ENCODE measurements around the gene SPATA25.

Gene SPATA25

DNA sequence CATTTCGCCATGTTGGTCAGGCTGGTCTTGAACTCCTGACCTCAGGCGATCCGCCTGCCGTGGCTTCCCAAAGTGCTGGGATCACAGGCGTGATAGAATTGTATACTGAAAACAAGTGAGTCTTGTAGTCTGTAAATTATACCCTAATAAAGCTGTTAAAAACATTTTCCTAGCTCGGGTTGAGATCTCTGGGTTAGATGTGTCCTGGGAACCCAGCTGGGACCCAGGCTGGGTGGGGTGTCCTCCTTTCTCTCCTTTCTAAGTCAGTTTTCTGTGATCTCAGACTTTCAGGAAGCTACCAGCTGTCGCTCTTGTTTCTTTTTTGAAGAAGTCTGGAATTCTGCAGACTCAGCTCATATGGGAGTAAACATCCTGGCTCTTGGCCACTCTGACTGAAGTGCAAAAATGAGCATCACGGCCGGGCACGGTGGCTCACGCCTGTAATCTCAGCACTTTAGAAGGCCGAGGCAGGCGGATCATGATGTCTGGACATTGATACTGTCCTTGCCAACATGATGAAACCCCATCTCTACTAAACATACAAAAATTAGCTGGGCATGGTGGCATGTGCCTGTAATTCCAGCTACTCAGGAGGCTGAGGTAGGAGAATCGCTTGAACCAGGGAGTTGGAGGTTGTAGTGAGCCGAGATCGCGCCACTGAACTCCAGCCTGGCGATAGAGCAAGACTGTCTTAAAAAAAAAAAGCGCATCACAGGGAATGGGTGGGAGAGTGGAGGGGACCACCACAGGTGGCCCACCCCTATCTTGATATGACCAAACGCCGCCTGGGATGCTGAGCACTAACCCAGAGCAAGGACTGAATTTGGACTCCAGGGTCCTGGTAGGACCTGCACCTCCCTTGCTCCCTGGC is 37.2 kb upstream of the SPATA25 start:
- peaks cover 0 to 9% of the 10 kb centered on the region in 2 donors for H3K27me3 ChIP-seq
- peak overlapping the region; percentile 23 to 57 for H3K27ac ChIP-seq
- DNase-seq: peak in 1 of 2 donors; percentile 62
- H3K4me3 ChIP-seq: no peak overlapping the region
- TF ChIP-seq, protein P1, sequence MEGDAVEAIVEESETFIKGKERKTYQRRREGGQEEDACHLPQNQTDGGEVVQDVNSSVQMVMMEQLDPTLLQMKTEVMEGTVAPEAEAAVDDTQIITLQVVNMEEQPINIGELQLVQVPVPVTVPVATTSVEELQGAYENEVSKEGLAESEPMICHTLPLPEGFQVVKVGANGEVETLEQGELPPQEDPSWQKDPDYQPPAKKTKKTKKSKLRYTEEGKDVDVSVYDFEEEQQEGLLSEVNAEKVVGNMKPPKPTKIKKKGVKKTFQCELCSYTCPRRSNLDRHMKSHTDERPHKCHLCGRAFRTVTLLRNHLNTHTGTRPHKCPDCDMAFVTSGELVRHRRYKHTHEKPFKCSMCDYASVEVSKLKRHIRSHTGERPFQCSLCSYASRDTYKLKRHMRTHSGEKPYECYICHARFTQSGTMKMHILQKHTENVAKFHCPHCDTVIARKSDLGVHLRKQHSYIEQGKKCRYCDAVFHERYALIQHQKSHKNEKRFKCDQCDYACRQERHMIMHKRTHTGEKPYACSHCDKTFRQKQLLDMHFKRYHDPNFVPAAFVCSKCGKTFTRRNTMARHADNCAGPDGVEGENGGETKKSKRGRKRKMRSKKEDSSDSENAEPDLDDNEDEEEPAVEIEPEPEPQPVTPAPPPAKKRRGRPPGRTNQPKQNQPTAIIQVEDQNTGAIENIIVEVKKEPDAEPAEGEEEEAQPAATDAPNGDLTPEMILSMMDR (IDR thresholded peaks at IDR 0.05): no peak
- intact Hi-C loops (cut with DNase I; ENCODE audit: low total_unique reads): no loop called here
- H3K4me1 ChIP-seq: peaks cover 0 to 25% (median 12%) of the 10 kb centered on the region in 4 donors
- no peaks in the 10 kb centered on the region for H3K9me3 ChIP-seq
- H3K36me3 ChIP-seq: no peaks in the 10 kb centered on the region

DNA sequence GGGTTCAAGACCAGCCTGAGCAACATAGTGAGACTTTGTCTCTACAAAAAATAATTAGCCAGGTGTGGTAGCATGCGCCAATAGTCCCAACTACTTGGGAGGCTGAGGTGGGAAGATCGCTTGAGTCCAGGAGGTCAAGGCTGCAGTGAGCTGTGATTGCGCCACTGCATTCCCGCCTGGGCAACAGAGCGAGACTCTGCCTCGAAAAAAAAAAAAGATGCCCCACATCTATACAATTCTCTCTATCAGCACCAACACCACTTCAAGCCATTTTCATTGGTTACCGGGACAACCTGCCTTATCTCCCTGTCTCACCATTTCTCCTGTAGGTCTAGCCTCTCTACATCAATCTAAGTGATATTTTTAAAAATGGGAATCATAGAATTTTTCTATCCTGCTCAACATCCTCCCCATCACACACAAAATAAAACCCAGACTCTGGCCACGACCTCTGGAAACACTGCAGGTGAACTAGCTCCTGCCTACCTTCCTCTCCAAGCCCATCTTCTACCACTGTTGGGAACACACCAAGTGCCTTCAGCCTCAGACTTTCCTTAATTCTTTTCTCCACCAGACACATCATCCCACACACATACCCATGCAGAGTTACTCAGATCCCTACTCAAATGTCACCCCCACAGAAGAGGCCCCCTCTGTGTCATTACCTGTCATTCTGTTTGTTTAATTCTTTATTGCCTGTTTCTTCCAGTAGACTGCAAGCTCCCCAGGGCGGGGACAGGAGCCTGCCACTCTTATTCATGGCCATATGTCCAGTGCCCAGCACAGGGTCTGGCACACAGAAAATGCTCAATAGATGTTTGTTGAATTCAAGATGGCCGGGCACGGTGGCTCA is 34.1 kb upstream of the SPATA25 start:
- intact Hi-C loops (cut with DNase I; ENCODE audit: low total_unique reads): no loop called here
- H3K9me3 ChIP-seq: no peaks in the 10 kb centered on the region
- no peak overlapping the region for H3K27ac ChIP-seq
- peaks cover 0 to 12% of the 10 kb centered on the region in 2 donors for H3K27me3 ChIP-seq
- TF ChIP-seq, protein P1 (IDR thresholded peaks at IDR 0.05): no peak
- DNase-seq: no peak
- H3K4me3 ChIP-seq: no peak overlapping the region
- peaks cover 0 to 45% (median 14%) of the 10 kb centered on the region in 4 donors for H3K4me1 ChIP-seq
- H3K36me3 ChIP-seq: no peaks in the 10 kb centered on the region

DNA sequence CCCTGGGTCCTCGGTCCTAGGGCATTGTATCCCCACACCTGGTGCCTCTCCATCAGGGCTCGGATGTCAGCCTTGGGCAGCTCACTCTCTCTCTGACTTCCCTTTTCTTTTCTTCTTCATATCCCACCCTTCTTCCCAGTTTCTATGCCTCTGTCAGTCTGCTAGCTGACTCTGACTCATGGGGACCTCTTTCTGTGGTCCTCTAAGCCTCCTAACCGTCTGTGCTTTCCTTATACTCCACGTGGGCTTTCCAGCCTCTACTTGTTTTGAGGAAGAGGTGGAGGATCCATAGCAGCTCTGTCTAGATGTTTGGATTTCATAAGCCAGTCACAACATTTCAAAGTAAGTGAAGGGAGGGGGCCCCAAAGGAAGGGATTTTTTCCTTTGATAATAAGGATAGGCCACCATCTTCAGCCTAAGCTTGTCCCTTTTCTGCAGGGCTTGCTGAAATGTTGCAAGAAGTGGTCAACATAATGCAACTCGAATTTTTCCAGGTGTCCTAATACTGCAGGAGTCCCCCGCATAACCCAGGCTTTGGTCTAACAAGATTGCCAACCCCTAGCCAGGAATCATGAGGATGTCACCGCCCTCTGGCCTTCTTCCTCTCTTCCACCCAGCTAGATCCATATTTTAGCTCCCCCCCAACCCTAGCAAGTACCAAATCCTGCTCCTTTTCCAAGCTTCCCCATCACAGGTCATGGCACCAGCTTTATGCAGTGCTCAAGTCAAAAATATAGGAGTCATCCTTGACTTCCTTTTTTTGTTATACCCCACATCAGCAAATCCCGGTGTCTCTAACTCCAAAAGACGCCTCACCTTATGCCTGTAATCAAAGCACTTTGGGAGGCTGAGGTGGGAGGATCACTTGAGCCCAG is 33.3 kb upstream of the SPATA25 start:
- H3K36me3 ChIP-seq: no peaks in the 10 kb centered on the region
- TF ChIP-seq, protein P1 (IDR thresholded peaks at IDR 0.05): no peak
- H3K4me1 ChIP-seq: peaks cover 0 to 45% (median 14%) of the 10 kb centered on the region in 4 donors
- H3K9me3 ChIP-seq: no peaks in the 10 kb centered on the region
- no peak for DNase-seq
- H3K27ac ChIP-seq: peak overlapping the region in 1 of 2 donors; percentile 32
- intact Hi-C loops (cut with DNase I; ENCODE audit: low total_unique reads): no loop called here
- H3K4me3 ChIP-seq: no peak overlapping the region
- peaks cover 0 to 12% of the 10 kb centered on the region in 2 donors for H3K27me3 ChIP-seq

DNA sequence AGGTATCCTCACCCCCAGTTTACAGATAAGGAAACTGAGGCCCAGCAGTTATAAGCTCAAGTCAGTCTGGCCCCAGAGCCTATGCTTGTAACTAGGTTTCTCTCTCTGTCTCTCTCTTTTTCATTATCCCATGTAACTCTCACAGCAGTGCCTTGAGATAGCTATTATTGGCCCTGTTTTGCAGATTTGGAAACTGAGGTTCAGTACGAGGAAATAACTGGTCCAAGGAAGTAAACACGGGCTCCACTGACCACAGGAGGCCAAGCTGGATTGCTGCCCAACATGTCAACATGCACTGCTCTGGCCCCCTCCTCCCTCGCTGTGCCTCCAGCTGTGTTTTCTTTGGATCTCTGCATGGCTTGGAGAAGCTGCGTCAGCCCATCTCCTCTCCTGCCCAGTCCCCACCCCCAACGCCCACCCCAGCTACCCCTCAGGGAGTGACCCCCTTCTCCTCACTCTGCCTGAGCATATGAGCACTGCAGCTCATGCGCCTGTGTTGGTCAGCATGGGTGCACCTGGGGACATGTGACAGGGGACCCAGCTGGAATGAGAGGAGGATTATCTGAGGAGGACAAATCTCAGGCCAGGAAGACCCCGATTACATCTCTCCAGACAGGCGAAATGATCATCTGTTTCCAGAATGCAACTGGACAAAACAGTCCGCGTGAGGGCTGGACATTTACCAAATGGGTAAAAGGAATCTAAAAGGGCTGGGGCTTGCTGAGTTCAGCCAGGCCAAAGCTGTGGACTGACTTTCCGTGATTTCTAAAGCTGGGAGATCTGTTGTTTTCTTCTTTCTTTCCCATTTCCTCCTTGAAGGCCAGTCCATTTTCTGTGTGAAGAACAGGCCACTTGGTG is 32.3 kb upstream of the SPATA25 start:
- peak; percentile 85 for DNase-seq
- Histone ChIP-seq H3K36me3 (no peaks in the 10 kb centered on the region), H3K9me3 (no peaks in the 10 kb centered on the region), H3K4me1 (peaks cover 0 to 40% (median 13%) of the 10 kb centered on the region in 4 donors), H3K27me3 (peaks cover 0 to 12% of the 10 kb centered on the region in 2 donors), H3K4me3 (no peak overlapping the region), H3K27ac (peak overlapping the region in 1 of 2 donors; percentile 32)
- TF ChIP-seq, protein P1 (IDR thresholded peaks at IDR 0.05): no peak
- intact Hi-C loops (cut with DNase I; ENCODE audit: low total_unique reads): no loop called here

Measured in tibial artery (tissue), 4 donors.